Loucy (cell line): Measurements from ENCODE around the gene SEC31A.

Experiments
- H2AFZ ChIP-seq: fragments of 200-600 bp; sonication (generic); 2 replicates; pipeline ENCODE4 v1.6.0; 2016; ENCODE audit warnings: antibody characterized with exemption, mild to moderate bottlenecking, low read length, moderate library complexity
- H3F3A ChIP-seq: fragments of 200-600 bp; 2 replicates; pipeline ENCODE4 v1.6.0; 2016; ENCODE audit warnings: antibody characterized with exemption, low read depth, mild to moderate bottlenecking
- H3K27me3 ChIP-seq: fragments of 200-600 bp; sonication (generic); 2 replicates; pipeline ENCODE4 v1.6.1; 2014; ENCODE audit warnings: low read length, mild to moderate bottlenecking; ENCODE audit not compliant: insufficient read depth, poor library complexity, severe bottlenecking
- H3K36me3 ChIP-seq: fragments of 200-600 bp; sonication (generic); 2 replicates; pipeline ENCODE4 v1.6.1; 2016; ENCODE audit warnings: low read length; ENCODE audit not compliant: insufficient read depth
- H3K4me1 ChIP-seq: fragments of 200-600 bp; sonication (generic); 2 replicates; pipeline ENCODE4 v1.5.1; 2014; ENCODE audit warnings: low read length, mild to moderate bottlenecking; ENCODE audit not compliant: insufficient read depth, poor library complexity, severe bottlenecking
- H3K4me2 ChIP-seq: fragments of 200-600 bp; sonication (generic); 2 replicates; pipeline ENCODE4 v1.6.0; 2014; ENCODE audit warnings: antibody characterized with exemption, low read length, low read depth, mild to moderate bottlenecking; ENCODE audit not compliant: poor library complexity, severe bottlenecking
- H3K4me3 ChIP-seq: fragments of 200-600 bp; sonication (generic); 2 replicates; pipeline ENCODE4 v1.5.1; 2014; ENCODE audit warnings: low read length, mild to moderate bottlenecking, mixed read lengths; ENCODE audit not compliant: poor library complexity, severe bottlenecking
- H3K79me2 ChIP-seq: fragments of 200-600 bp; sonication (generic); 2 replicates; pipeline ENCODE4 v1.6.1; 2014; ENCODE audit warnings: low read length; ENCODE audit not compliant: insufficient read depth
- H3K9ac ChIP-seq: fragments of 200-600 bp; sonication (generic); 2 replicates; pipeline ENCODE4 v1.6.0; 2014; ENCODE audit warnings: mild to moderate bottlenecking, low read depth, low read length, moderate library complexity; ENCODE audit not compliant: poor library complexity, severe bottlenecking
- H3K9me2 ChIP-seq: fragments of 200-600 bp; sonication (generic); replicated peaks from 2 replicates; pipeline ENCODE4 v1.6.1; 2016; ENCODE audit warnings: low read depth, low read length, mixed read lengths
- H3K9me3 ChIP-seq: fragments of 200-600 bp; sonication (generic); 2 replicates; pipeline ENCODE4 v1.6.1; 2014; ENCODE audit warnings: mild to moderate bottlenecking, antibody characterized with exemption, low read length, low read depth; ENCODE audit not compliant: insufficient read depth
- H4K20me1 ChIP-seq: fragments of 200-600 bp; sonication (generic); 2 replicates; pipeline ENCODE4 v1.6.0; 2014; ENCODE audit warnings: antibody characterized with exemption, low read length, mild to moderate bottlenecking; ENCODE audit not compliant: insufficient read depth, poor library complexity, severe bottlenecking
- EZH2phosphoT487 ChIP-seq: fragments of 200-600 bp; IDR thresholded peaks from 2 replicates; pipeline ENCODE4 v1.6.1; 2018; ENCODE audit warnings: antibody characterized with exemption, mild to moderate bottlenecking, moderate library complexity, borderline replicate concordance
- TF ChIP-seq, protein P1 (sequence below): fragments of 200-600 bp; sonication (generic); conservative IDR thresholded peaks from 2 replicates; pipeline ENCODE4 v1.5.1; 2014; ENCODE audit warnings: mild to moderate bottlenecking, antibody characterized with exemption, low read length

The SEC31A gene

DNA sequence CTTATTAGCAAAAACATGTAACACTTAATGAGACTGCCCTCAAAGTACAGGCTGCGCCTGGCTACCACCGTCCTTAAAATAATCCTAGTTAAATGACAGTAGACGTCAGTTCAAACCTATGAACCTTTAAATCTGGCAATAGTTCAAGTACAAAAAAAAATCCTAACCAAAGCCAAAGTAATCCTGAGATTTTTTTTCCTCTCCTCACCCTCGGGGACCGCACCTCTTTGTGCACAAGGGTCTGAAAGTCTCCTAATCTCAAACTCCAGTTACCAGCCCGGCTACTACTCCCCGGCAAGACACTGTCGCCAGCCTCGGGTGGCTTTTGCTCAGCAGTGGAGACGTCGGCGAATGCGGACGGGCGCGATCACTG is 439 bp downstream of the SEC31A start:
- TF ChIP-seq EZH2phosphoT487, result no peak
- TF ChIP-seq, protein P1, sequence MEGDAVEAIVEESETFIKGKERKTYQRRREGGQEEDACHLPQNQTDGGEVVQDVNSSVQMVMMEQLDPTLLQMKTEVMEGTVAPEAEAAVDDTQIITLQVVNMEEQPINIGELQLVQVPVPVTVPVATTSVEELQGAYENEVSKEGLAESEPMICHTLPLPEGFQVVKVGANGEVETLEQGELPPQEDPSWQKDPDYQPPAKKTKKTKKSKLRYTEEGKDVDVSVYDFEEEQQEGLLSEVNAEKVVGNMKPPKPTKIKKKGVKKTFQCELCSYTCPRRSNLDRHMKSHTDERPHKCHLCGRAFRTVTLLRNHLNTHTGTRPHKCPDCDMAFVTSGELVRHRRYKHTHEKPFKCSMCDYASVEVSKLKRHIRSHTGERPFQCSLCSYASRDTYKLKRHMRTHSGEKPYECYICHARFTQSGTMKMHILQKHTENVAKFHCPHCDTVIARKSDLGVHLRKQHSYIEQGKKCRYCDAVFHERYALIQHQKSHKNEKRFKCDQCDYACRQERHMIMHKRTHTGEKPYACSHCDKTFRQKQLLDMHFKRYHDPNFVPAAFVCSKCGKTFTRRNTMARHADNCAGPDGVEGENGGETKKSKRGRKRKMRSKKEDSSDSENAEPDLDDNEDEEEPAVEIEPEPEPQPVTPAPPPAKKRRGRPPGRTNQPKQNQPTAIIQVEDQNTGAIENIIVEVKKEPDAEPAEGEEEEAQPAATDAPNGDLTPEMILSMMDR, result no peak
- Histone ChIP-seq H2AFZ (peak overlapping the region; percentile 93), H4K20me1 (peaks cover 40% of the 10 kb centered on the region), H3K79me2 (peaks cover 92% of the 10 kb centered on the region), H3K4me1 (peaks cover 60% of the 10 kb centered on the region), H3K9me2 (no peaks in the 10 kb centered on the region), H3K27me3 (no peaks in the 10 kb centered on the region), H3K4me3 (peak overlapping the region; percentile 92), H3K9me3 (no peaks in the 10 kb centered on the region), H3F3A (peaks cover 17% of the 10 kb centered on the region; the same call in 1 of the 2 replicates), H3K36me3 (peaks cover 23% of the 10 kb centered on the region; the same call in 1 of the 2 replicates), H3K9ac (peak overlapping the region; percentile 90), H3K4me2 (peak overlapping the region; percentile 93)

DNA sequence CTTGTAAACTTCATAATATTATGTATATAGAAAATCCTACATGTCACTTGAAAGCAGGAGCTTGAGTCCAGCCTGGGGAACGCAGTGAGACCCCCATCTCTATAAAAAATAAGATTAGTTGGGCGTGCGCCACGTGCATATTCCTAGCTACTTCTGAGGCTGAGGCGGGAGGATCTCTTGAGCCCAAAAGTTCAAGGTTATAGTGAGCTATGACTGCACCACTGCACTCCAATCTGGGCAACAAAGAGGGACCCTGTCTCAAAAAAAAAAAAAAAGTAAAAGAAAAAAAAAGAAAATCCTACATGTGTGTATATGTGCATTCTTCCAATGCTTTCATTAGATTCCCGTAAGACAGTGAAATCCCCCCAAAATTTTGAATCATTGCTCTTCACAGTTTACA is 1.7 kb downstream of the SEC31A start:
- no peaks in the 10 kb centered on the region for H3K9me2 ChIP-seq
- H2AFZ ChIP-seq, result no peak overlapping the region
- H3K9me3 ChIP-seq, result no peaks in the 10 kb centered on the region
- H4K20me1 ChIP-seq, result peaks cover 36% of the 10 kb centered on the region
- H3F3A ChIP-seq, result peaks cover 17% of the 10 kb centered on the region; the same call in 1 of the 2 replicates
- peaks cover 13% of the 10 kb centered on the region; the same call in 1 of the 2 replicates for H3K36me3 ChIP-seq
- peak overlapping the region; percentile 92 for H3K4me3 ChIP-seq
- TF ChIP-seq EZH2phosphoT487, result no peak
- TF ChIP-seq, protein P1, result no peak
- H3K9ac ChIP-seq, result peak overlapping the region; percentile 90
- H3K4me1 ChIP-seq, result peaks cover 58% of the 10 kb centered on the region
- peaks cover 91% of the 10 kb centered on the region for H3K79me2 ChIP-seq
- H3K4me2 ChIP-seq, result peak overlapping the region; percentile 93
- no peaks in the 10 kb centered on the region for H3K27me3 ChIP-seq

DNA sequence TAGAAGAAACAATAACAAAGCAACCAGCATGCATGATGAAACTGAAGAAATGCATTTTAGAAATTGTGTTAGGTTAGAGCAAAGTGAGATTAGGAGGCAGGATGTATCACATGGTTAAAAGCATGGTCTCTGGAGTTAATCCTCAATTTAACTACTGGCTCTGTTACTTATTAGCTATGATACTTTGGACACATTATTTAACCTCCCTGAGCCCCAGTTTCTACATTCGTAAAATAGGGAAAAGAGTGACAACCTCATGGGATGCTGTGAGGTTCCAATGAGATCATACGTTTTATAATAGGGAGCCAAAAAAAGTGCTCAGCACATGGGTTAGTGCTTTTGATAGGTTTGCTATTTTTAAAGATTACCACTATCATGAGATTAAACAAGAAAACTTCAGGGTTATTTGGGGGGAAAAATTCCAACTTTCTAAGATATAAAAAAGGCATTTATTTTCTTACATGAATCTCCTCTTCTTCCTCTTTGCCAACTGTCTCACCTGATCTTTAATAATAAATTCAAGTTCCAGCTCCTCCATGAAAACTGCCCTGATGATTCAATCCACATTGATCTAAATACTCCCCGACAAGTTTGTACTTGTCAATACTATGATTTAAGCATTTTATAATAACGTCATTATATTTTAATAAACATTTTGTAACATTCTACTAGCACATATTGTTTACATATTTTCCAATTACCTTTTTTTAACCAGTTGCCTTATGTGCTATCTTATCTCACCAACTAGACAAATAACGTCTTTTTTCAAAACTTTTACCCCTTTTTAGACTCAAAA is 4.6 kb downstream of the SEC31A start:
- TF ChIP-seq, protein P1, result no peak
- no peak for TF ChIP-seq EZH2phosphoT487
- Histone ChIP-seq H3K9ac (peak overlapping the region; percentile 68), H2AFZ (no peak overlapping the region), H3F3A (0 out of 2 replicates have a peak, but pooled peaks cover 6% of the 10 kb centered on the region), H4K20me1 (peaks cover 27% of the 10 kb centered on the region), H3K27me3 (no peaks in the 10 kb centered on the region), H3K9me3 (no peaks in the 10 kb centered on the region), H3K4me2 (peak overlapping the region; percentile 45), H3K9me2 (no peaks in the 10 kb centered on the region), H3K79me2 (peaks cover 90% of the 10 kb centered on the region), H3K4me3 (peak overlapping the region; percentile 53), H3K36me3 (peaks cover 3% of the 10 kb centered on the region; the same call in 1 of the 2 replicates), H3K4me1 (peaks cover 48% of the 10 kb centered on the region)
